Measurements from ENCODE around the gene ZNF93.
"Not testable (repeated sequence)": the region's sequence is repeated elsewhere in the genome, so short reads cannot be mapped to it uniquely, and the experiment has no call there.

ZNF93 gene

GRCh38 chr19:19937403-19937802 lies 36.7 kb downstream of the ZNF93 start:
- DNase-seq (ENCODE audit: low read depth in 3 of 3): no peak

GRCh38 chr19:19938449-19938848 lies 37.7 kb downstream of the ZNF93 start:
- DNase-seq (ENCODE audit: low read depth in 3 of 3): no peak

DNA sequence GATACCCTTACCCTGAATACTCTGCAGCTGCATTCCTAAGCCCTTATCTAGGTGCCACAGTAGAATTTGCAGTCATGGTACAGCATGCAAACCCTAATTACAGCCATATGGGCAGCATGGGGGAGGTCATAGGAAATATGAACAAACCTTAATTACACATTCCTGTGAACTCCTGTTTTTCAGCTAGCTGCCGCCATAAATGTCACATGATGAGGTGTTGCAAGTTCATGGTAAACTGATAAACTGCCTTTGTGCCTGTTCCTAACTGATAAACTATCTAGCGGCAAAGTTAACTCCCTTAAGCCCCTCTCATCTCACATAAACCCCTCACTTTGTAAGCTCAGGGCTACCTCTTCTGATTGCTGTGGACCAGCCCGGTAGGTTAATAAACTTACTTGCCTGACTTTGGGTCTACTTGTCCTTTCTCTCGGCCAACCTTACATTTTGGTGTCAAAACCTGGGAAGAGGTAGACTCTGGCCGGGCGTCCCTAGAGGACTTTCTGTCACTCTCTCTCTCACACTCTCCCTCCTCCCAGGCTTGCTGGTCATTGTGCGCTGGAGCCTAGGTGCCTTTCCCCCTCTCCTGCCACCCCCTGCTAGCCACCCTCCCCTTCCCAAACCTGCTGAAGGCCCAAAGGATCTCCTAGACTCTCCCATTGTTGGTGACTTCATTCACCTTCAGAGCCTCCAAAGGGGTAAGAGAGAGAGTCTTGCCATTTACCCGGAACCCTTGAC lies 43.3 kb downstream of the ZNF93 start:
- no peak for DNase-seq (ENCODE audit: low read depth in 3 of 3)

DNA sequence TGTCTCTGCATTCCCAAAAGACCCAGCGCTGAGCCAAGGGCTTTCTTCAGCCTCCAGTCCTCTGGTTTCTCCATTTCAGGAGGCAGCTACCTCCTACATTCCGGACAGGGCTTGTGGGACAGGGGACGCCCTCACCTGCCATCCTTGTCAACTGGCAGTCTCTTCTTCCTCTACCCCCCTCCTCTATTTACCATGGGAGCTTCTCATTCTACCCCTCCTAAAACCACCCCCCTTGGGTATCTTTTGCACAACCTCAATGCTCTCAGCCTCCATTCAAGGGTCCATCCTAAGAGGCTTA lies 43.8 kb downstream of the ZNF93 start:
- no peak for DNase-seq (ENCODE audit: low read depth in 3 of 3)

DNA sequence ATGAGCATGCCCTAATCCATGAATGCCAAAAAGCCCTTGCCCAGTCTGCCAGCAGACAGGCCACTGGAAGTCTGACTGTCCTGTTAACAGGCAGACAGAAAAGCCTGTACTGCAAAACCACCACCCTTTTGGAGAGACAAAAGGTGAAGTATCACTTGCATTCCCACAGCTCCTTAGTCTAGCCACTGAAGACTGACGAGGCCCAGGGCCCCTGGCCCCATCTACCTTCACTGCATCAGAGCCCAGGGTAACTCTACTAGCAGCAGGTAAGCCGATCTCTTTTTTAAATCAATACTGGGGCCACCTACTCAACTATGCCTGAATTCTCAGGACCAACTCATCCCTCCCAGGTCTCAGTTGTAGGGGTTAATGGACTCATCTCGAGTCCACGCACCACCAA lies 45.5 kb downstream of the ZNF93 start:
- no peak for DNase-seq (ENCODE audit: low read depth in 3 of 3)

DNA sequence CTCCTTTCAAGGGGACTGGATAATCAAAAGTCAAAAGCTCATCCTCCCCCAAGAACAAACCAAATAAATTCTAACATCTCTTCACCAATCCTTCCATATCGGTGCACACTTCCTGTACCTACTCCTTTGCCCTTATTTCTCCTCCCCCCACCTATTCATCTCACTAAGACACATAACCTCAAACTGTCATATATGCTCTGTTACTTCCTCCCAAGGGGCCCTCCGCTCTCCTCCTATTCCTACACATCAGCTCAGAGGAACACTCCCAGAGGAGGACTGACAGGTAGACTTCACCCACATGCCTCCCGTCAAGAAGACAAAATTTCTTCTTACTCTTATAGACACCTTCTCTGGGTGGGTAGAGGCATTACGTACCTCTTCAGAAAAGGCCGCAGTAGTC lies 48.1 kb downstream of the ZNF93 start:
- no peak for DNase-seq (ENCODE audit: low read depth in 3 of 3)

- no peak for DNase-seq (ENCODE audit: low read depth in 3 of 3)
Measured at GRCh38 chr19:19955208-19955607, 54.5 kb downstream of the ZNF93 start.

DNA sequence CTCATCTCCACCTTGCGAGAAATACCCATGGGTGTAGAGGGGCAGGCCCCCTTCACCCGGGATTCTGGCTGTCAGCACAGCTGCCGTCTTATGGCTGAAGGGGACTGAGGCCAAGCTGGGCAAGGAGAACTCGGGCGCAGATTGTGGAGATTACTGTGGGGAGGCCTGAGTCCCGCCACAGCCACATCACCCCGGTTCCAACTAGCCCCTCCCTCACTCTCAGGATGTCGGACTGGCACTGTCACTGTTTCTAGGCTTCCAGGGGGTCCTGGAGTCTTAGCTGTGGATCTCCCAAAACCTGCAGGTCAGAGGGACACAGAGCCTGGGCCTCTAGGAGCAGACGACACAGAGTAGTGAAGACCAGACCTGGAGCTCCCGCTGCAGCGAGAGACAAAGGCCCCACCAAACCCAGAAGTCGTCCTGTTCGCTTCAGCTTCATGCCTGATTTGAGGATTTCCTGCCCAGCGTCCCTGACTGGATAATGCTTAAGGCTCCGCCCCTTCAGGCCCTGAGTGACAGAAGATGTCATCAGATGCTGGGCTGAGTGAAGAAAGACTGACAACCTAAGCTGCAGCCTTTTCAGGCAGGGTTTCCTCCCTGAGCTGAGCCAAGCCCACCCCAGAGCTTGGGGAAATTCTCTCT lies 55.8 kb downstream of the ZNF93 start:
- DNase-seq (ENCODE audit: low read depth in 3 of 3): no peak

DNA sequence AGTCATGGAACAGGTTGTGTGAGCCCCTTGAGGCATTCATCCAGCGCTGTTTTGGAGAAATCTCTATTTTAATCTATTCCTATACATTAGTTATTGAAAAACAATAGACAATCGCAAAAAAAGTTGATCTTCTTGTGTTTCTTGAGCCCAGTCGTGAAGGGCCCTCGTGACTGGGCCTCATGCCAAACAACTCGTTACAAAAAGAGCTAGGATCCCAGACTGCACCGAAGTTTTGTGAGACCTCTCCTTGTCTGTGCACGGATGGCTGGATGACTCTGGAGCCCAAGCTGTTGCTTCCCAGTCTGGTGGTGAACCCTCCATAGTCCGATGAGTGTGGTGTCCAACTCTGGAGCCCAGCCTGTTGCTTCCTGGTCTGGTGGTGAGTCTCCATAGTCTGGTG lies 57.0 kb downstream of the ZNF93 start:
- not testable (repeated sequence) for DNase-seq (ENCODE audit: low read depth in 3 of 3)

- DNase-seq (ENCODE audit: low read depth in 3 of 3): peak; percentile 30 to 44 (median 36)
Measured at GRCh38 chr19:19959151-19959799, 58.5 kb downstream of the ZNF93 start.

GRCh38 chr19:19964416-19964815 lies 63.7 kb downstream of the ZNF93 start:
- DNase-seq (ENCODE audit: low read depth in 3 of 3): no peak

DNA sequence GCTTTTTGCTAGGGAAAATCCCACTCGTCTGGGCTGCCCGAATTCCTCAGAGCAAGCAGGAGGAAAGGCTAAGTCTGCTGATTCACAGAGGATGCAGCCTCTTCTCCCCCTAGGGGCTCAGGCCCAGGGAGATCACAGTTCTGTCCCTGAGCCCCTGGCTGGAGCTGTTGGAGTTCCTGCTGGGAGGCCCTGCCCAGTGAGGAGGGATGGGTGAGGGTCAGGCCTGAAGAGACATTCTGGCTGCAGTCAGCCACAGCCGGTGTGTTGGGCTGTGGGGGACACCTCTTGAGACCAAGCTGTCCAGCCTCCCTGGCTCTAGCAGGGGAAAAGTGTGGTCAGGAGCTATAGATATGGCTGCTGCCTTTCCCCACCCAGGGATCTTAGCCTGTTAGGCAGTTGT lies 65.4 kb downstream of the ZNF93 start:
- DNase-seq (ENCODE audit: low read depth in 3 of 3): not testable (repeated sequence)

DNA sequence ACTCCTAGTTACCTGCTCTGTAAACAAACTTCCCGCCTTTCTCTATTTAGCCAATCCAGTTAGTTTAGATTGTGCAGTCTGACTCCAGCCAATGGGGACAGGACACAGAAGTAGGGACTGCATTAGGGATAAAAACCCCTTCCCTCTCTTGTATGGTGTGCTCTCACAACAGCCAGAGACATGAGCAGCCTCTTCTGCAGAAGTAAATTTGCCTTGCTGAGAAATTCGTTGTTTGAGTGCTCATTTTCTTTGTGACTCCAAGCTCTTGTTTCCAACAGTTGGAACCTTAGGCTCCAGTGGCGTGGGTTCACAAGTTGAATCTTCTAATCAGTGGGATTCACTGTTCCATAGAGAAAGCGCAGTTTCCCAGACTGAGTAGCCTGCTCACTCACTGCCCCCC lies 66.1 kb downstream of the ZNF93 start:
- DNase-seq (ENCODE audit: low read depth in 3 of 3): no peak

Data from stimulated activated CD4-positive, alpha-beta T cell treated with anti-CD3 and anti-CD28 coated beads, TNF-alpha, amount 100 ng/mL, for 48 hours (primary cell).